Neural crest cell (in vitro differentiated cells): ENCODE results near the gene OLIG1. TPM values are rescaled to one million over a fixed set of nuclear protein-coding genes. Genes with fewer than 3 reads are reported as not detected.

Experiments
- DNase-seq: peaks from one replicate; pipeline ENCODE4 v3.0.0; 2021; ENCODE audit warnings: low read depth, mixed read lengths, low spot score
- H3K27ac Mint-ChIP-seq: one replicate; pipeline ENCODE4 v1.8.0; 2021; ENCODE audit warnings: mild to moderate bottlenecking, mixed read lengths; ENCODE audit not compliant: unreplicated experiment
- H3K27me3 Mint-ChIP-seq: 2 replicates; pipeline ENCODE4 v1.8.0; 2021; ENCODE audit warnings: low read depth, mild to moderate bottlenecking, mixed read lengths
- H3K36me3 Mint-ChIP-seq: 2 replicates; pipeline ENCODE4 v1.8.0; 2021; ENCODE audit warnings: low read depth, mild to moderate bottlenecking, mixed read lengths
- H3K4me1 Mint-ChIP-seq: 2 replicates; pipeline ENCODE4 v1.8.0; 2021; ENCODE audit warnings: mixed read lengths
- H3K4me3 Mint-ChIP-seq: one replicate; pipeline ENCODE4 v1.8.0; 2021; ENCODE audit warnings: mild to moderate bottlenecking, mixed read lengths
- H3K9me3 Mint-ChIP-seq: 2 replicates; pipeline ENCODE4 v1.8.0; 2021; ENCODE audit warnings: mixed read lengths
- CTCF ChIP-seq: fragments of 200-600 bp; sonication (generic); conservative IDR thresholded peaks from 2 replicates; pipeline ENCODE4 v1.5.0; 2021; ENCODE audit warnings: antibody characterized with exemption, mild to moderate bottlenecking
- total RNA-seq: library from RNA; stranded (reverse); gene quantifications from 2 replicates; pipeline ENCODE4 v1.2.1, GENCODE V29; 2021

OLIG1 gene
- total RNA-seq, 1 donor from 2014 or later = 8.4 TPM

GRCh38 chr21:33069645-33069993 is 322 bp upstream of the OLIG1 start:
- no peak for DNase-seq
- H3K27ac Mint-ChIP-seq = no peak overlapping the region
- peaks cover 71% of the 10 kb centered on the region for H3K27me3 Mint-ChIP-seq
- H3K4me3 Mint-ChIP-seq = peak overlapping the region; percentile 71
- TF ChIP-seq CTCF = no peak
- H3K9me3 Mint-ChIP-seq = no peaks in the 10 kb centered on the region
- H3K36me3 Mint-ChIP-seq = no peaks in the 10 kb centered on the region
- peaks cover 39% of the 10 kb centered on the region for H3K4me1 Mint-ChIP-seq

GRCh38 chr21:33070744-33070997 is 730 bp downstream of the OLIG1 start:
- Mint-ChIP-seq H3K27me3 (peaks cover 80% of the 10 kb centered on the region), H3K4me3 (no peak overlapping the region), H3K9me3 (no peaks in the 10 kb centered on the region), H3K4me1 (peaks cover 35% of the 10 kb centered on the region), H3K27ac (no peak overlapping the region), H3K36me3 (no peaks in the 10 kb centered on the region)
- DNase-seq = no peak
- TF ChIP-seq CTCF = no peak

- Mint-ChIP-seq H3K4me3 (peak overlapping the region; percentile 85), H3K9me3 (no peaks in the 10 kb centered on the region), H3K27ac (no peak overlapping the region), H3K4me1 (peaks cover 31% of the 10 kb centered on the region), H3K27me3 (peaks cover 83% of the 10 kb centered on the region), H3K36me3 (no peaks in the 10 kb centered on the region)
- no peak for TF ChIP-seq CTCF
- DNase-seq = peak; percentile 23
Observed at GRCh38 chr21:33070998-33071769, 1.2 kb downstream of the OLIG1 start.

GRCh38 chr21:33071770-33072306 is 1.9 kb downstream of the OLIG1 start:
- Mint-ChIP-seq H3K4me3 (peak overlapping the region; percentile 85), H3K36me3 (no peaks in the 10 kb centered on the region), H3K9me3 (no peaks in the 10 kb centered on the region), H3K4me1 (peaks cover 24% of the 10 kb centered on the region), H3K27ac (no peak overlapping the region), H3K27me3 (peaks cover 83% of the 10 kb centered on the region)
- TF ChIP-seq CTCF = no peak
- DNase-seq = no peak

GRCh38 chr21:33073636-33074035 is 3.7 kb downstream of the OLIG1 start:
- peaks cover 90% of the 10 kb centered on the region for H3K27me3 Mint-ChIP-seq

More at GRCh38 chr21:33073636-33074035, 3.7 kb downstream of the OLIG1 start:
- no peaks in the 10 kb centered on the region for H3K36me3 Mint-ChIP-seq
- no peak overlapping the region for H3K27ac Mint-ChIP-seq
- H3K4me3 Mint-ChIP-seq = no peak overlapping the region
- H3K4me1 Mint-ChIP-seq = peaks cover 26% of the 10 kb centered on the region
- H3K9me3 Mint-ChIP-seq = no peaks in the 10 kb centered on the region
- TF ChIP-seq CTCF = no peak
- no peak for DNase-seq
